Psoas muscle (tissue), 8 donors: Measurements from ENCODE around the gene UNC45A. TPM values are rescaled to one million over a fixed set of nuclear protein-coding genes. Genes with fewer than 3 reads are reported as not detected.

Experiments used
- ATAC-seq, 4 donors: fragments of 200-7000 bp; cut with Tn5 transposase; one replicate each; pipeline ENCODE4 v1.9.1; 2020; ENCODE audit warnings: moderate library complexity in 3 of 4, mild to moderate bottlenecking in 2 of 4
- DNase-seq, 2 donors: peaks; one replicate each; pipeline ENCODE4 v3.0.0-alpha.2; 2020
- H3K27ac ChIP-seq: fragments of 200-600 bp; one replicate; pipeline ENCODE4 v1.8.0; 2022
- H3K27me3 ChIP-seq, 3 donors: fragments of 200-600 bp in 1 of 3; one replicate each; pipeline versions ENCODE4 v1.6.1 to v1.8.0; 2013 to 2022; ENCODE audit warnings: low read length in 2 of 3, mild to moderate bottlenecking in 2 of 3, moderate library complexity in 1 of 3; ENCODE audit not compliant: insufficient read depth in 3 of 3
- H3K36me3 ChIP-seq, 2 donors: fragments of 200-600 bp in 1 of 2; one replicate each; pipeline versions ENCODE4 v1.6.1 to v1.8.0; 2013 to 2022; ENCODE audit warnings: low read depth in 1 of 2, mild to moderate bottlenecking in 1 of 2, moderate library complexity in 1 of 2; ENCODE audit not compliant: insufficient read depth in 1 of 2
- H3K4me1 ChIP-seq: fragments of 200-600 bp; one replicate; pipeline ENCODE4 v1.8.0; 2022
- H3K4me3 ChIP-seq: fragments of 200-600 bp; one replicate; pipeline ENCODE4 v1.8.0; 2022; ENCODE audit warnings: mild to moderate bottlenecking
- H3K9me3 ChIP-seq: fragments of 200-600 bp; one replicate; pipeline ENCODE4 v1.8.0; 2022
- CTCF ChIP-seq: fragments of 200-600 bp; IDR thresholded peaks from one replicate; pipeline ENCODE4 v1.8.0; 2022; ENCODE audit warnings: antibody characterized with exemption
- WGBS, 3 donors: extraction: QIAGEN DNeasy Blood & Tissue Kit; methylation state at CpG; one replicate each; pipeline versions ENCODE4 v1.1.6 to v1.1.7; 2013; 5-methylcytosine and 5-hydroxymethylcytosine counted together
- intact Hi-C, 2 donors: fragments of 100-400 bp; cut with DNase I; formaldehyde crosslinking; loops; one replicate each; pipeline versions ENCODE4 v1.11.0 to v1.14.2; 2022
- polyA plus RNA-seq, 3 donors: library from polyadenylated mRNA; stranded (reverse); fragments of 200-250 nt; gene quantifications; one replicate each; pipeline ENCODE4 v1.2.3, GENCODE V29; 2013
- total RNA-seq, 4 donors: library from RNA; stranded (reverse); fragmentation: NEBNext Ultra II Directional in 2 of 4; extraction: Animal tissue kit (Norgen Biotek cat#: 25700) in 2 of 4; gene quantifications; one replicate each; pipeline versions ENCODE4 v1.2.1 to v1.2.4, GENCODE V29; 2021 to 2023
- donor health status: healthy with polysubstance abuse.
- donor health status: DM: no; HTN: no; CAD: no; lungs with moderate emphysema.
- donor health status: Bipolar disorder and iron deficiency.
- donor health status: healthy.
- donor health status: DM: yes; HTN: yes; CAD: no.
- donor health status: DM: no; HTN: no; CAD: no.
- donor health status: DM: no; HTN: no; CAD: no.
- donor health status: DM: yes; HTN: yes; CAD: no.

The UNC45A gene
- total and polyA plus RNA-seq, 7 donors, result 9.2 to 17.5 (median 12.0) TPM

DNA sequence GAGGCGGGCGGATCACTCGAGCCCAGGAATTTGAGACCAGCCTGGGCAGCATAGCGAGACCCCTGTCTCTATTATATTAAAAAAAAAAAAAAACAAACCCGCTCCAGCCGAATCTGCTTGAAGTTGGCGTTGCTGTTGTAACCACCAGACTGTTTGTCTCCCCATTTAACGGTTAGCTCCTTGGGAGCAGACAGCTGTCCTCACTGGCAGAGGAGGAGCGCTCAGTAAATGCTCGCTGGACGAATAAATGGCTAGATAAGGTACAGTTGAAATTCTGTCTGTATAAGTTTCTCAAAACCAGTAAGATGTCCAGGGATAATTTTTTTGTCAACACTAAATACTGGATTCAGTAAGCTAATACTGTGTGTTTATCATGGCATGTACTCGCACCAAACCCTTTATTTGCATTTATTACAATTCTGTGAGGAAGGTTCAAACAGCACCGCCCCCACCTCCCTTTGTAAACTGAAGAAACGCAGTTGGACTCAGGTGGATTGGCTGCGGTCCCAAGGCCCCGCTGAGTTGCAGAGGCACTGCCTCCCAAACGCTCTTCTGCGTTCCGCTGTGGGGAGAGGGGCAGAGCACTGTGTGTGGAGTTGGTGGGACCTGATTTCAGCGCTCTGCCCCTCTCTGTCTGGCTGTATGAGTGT is 20.7 kb downstream of the UNC45A start:
- intact Hi-C loops, result loop anchor here (2.0 to 5.0 kb wide), 6 partner anchors 37 to 317 kb away; partner anchors contain the start of gene PRC1 (in 1 of the 2)
- DNase-seq, result no peak
- Histone ChIP-seq H3K9me3 (no peaks in the 10 kb centered on the region), H3K4me1 (peaks cover 26% of the 10 kb centered on the region), H3K27me3 (no peaks in the 10 kb centered on the region), H3K36me3 (peaks cover 2 to 37% of the 10 kb centered on the region in 2 donors), H3K27ac (peak overlapping the region; percentile 100), H3K4me3 (peak overlapping the region; percentile 89)
- no peak for TF ChIP-seq CTCF
- WGBS, 3 donors, result 61 to 66% (median 65%) methylated on average over 20 of the region's 20 CpGs
- ATAC-seq, result no peak

DNA sequence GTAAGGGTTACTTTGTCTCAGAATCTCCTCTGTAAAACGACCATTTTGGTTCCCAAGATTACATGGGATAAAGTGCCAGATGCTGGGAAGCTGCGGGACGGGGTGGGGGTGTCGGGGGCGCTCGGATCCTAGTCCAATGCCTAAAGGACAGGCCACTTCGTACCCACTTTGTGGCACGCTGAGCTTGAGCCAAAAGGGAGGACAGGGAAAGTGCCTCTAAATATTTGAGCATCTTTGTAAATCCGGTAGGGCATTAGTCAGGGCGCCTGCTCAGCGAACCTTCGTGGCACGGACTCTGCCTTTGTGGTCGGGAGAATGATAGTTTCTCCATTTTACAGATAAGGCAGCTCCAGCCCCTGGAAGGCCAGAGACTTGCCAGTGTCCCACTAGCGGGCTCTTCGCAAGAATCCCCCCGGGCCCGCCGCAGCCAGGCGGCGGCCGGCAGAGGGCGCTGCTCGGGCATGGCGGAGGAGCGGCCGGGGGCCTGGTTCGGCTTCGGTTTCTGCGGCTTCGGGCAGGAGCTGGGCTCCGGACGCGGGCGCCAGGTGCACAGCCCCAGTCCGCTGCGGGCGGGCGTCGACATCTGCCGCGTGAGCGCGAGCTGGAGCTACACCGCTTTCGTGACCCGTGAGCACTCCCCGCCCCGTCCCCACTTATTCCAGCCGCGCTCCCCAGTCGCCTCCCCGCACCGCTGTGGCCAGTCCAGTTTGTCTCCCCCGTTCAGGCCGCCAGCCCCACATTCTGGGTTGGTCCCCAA is 21.4 kb downstream of the UNC45A start:
- TF ChIP-seq CTCF, result peak; percentile 93
- peaks cover 2 to 37% of the 10 kb centered on the region in 2 donors for H3K36me3 ChIP-seq
- H3K27ac ChIP-seq, result peak overlapping the region; percentile 61
- DNase-seq (peak; percentile 81 to 91), ATAC-seq (peak; percentile 47 to 64 (median 60))
- 4 to 5% (median 5%) methylated on average over 45 to 56 of the region's 56 CpGs for WGBS, 3 donors
- peaks cover 28% of the 10 kb centered on the region for H3K4me1 ChIP-seq
- peak overlapping the region; percentile 66 for H3K4me3 ChIP-seq
- intact Hi-C loops, result loop anchor here (2.0 to 5.0 kb wide), 6 partner anchors 36 to 316 kb away; partner anchors contain the start of gene PRC1 (in 1 of the 2)
- H3K27me3 ChIP-seq, result no peaks in the 10 kb centered on the region
- no peaks in the 10 kb centered on the region for H3K9me3 ChIP-seq

GRCh38 chr15:90957031-90957790 is 22.1 kb downstream of the UNC45A start:
- ATAC-seq (peak; percentile 5 to 29 (median 12)), DNase-seq (no peak)
- H3K27me3 ChIP-seq, result no peaks in the 10 kb centered on the region
- H3K36me3 ChIP-seq, result peaks cover 2 to 37% of the 10 kb centered on the region in 2 donors
- intact Hi-C loops, result loop anchor here (2.0 to 5.0 kb wide), 6 partner anchors 35 to 315 kb away; partner anchors contain the start of gene PRC1 (in 1 of the 2)
- H3K4me1 ChIP-seq, result peaks cover 28% of the 10 kb centered on the region
- peak overlapping the region; percentile 66 for H3K4me3 ChIP-seq
- 9 to 22% (median 12%) methylated on average over 40 to 63 of the region's 63 CpGs for WGBS, 3 donors
- TF ChIP-seq CTCF, result no peak
- peak overlapping the region; percentile 61 for H3K27ac ChIP-seq
- H3K9me3 ChIP-seq, result no peaks in the 10 kb centered on the region

- DNase-seq (no peak), ATAC-seq (no peak)
- Histone ChIP-seq H3K4me1 (peaks cover 28% of the 10 kb centered on the region), H3K36me3 (peaks cover 2 to 37% of the 10 kb centered on the region in 2 donors), H3K4me3 (peak overlapping the region; percentile 66), H3K27ac (peak overlapping the region; percentile 61), H3K27me3 (no peaks in the 10 kb centered on the region), H3K9me3 (no peaks in the 10 kb centered on the region)
- intact Hi-C loops, result loop anchor here (2.0 to 5.0 kb wide), 6 partner anchors 35 to 315 kb away; partner anchors contain the start of gene PRC1 (in 1 of the 2)
- 57 to 73% (median 58%) methylated on average over 6 of the region's 6 CpGs for WGBS, 3 donors
- TF ChIP-seq CTCF, result no peak
Observed at GRCh38 chr15:90957791-90958190, 22.7 kb downstream of the UNC45A start.
